WTC11 (cell line): ENCODE results near the gene GALNT18. TPM values are rescaled to one million over a fixed set of nuclear protein-coding genes. Genes with fewer than 3 reads are reported as not detected.

Experiments used
- ATAC-seq: fragments of 200-7000 bp; cut with Tn5 transposase; 2 replicates; pipeline ENCODE4 v1.10.0; 2021; ENCODE audit warnings: mild to moderate bottlenecking, moderate library complexity
- CTCF ChIA-PET: fragments of 300-600 bp; sonication (Branson Sonifier 250); formaldehyde crosslinking; loops from one replicate; lab custom pipeline; 2021; ENCODE audit warnings: antibody characterized with exemption; lab: Charles Lee
- POLR2A ChIA-PET: fragments of 350-600 bp; sonication (Branson Sonifier 250); formaldehyde crosslinking; loops from one replicate; lab custom pipeline; 2021; ENCODE audit warnings: antibody characterized with exemption; lab: Charles Lee
- DNase-seq: peaks from one replicate; pipeline ENCODE4 v3.0.0; 2021; ENCODE audit warnings: low spot score
- H3K27ac Mint-ChIP-seq: 2 replicates; pipeline ENCODE4 v1.8.0; 2021; ENCODE audit warnings: mixed read lengths
- H3K27me3 Mint-ChIP-seq: 2 replicates; pipeline ENCODE4 v1.8.0; 2021; ENCODE audit warnings: low read depth, mild to moderate bottlenecking, moderate library complexity, mixed read lengths
- H3K36me3 Mint-ChIP-seq: 2 replicates; pipeline ENCODE4 v1.8.0; 2021; ENCODE audit warnings: mixed read lengths
- H3K4me1 Mint-ChIP-seq: 2 replicates; pipeline ENCODE4 v1.8.0; 2022; ENCODE audit warnings: mixed read lengths
- H3K4me3 Mint-ChIP-seq: 2 replicates; pipeline ENCODE4 v1.8.0; 2021; ENCODE audit warnings: mild to moderate bottlenecking, moderate library complexity, mixed read lengths
- H3K9me3 Mint-ChIP-seq: 2 replicates; pipeline ENCODE4 v1.8.0; 2021; ENCODE audit warnings: mixed read lengths
- ETV6 ChIP-seq: sonication (generic); formaldehyde crosslinking; IDR thresholded peaks from 2 replicates; pipeline ENCODE4 v1.8.1; 2022; ENCODE audit warnings: mild to moderate bottlenecking, missing genetic modification reagents
- FOXK1 ChIP-seq: sonication (generic); formaldehyde crosslinking; IDR thresholded peaks from 2 replicates; pipeline ENCODE4 v1.8.0; 2022; ENCODE audit warnings: mild to moderate bottlenecking, moderate library complexity, missing genetic modification reagents
- GTF2I ChIP-seq: fragments of 250-450 bp; sonication (Bioruptor Pico); conservative IDR thresholded peaks from 2 replicates; pipeline ENCODE4 v1.4.0; 2021; ENCODE audit warnings: mild to moderate bottlenecking
- JUN ChIP-seq: sonication (generic); formaldehyde crosslinking; IDR thresholded peaks from 2 replicates; pipeline ENCODE4 v1.8.0; 2023; ENCODE audit warnings: mild to moderate bottlenecking, missing genetic modification reagents
- NFATC4 ChIP-seq: fragments of 250-450 bp; sonication (Bioruptor Pico); IDR thresholded peaks from 2 replicates; pipeline ENCODE4 v1.9.0; 2021; ENCODE audit warnings: mild to moderate bottlenecking
- NR1H2 ChIP-seq: sonication (generic); formaldehyde crosslinking; IDR thresholded peaks from 2 replicates; pipeline ENCODE4 v1.9.0; 2021; ENCODE audit warnings: mild to moderate bottlenecking, moderate library complexity, missing genetic modification reagents
- PRRX2 ChIP-seq: fragments of 250-450 bp; sonication (Bioruptor Pico); IDR thresholded peaks from 2 replicates; pipeline ENCODE4 v1.8.0; 2021; ENCODE audit warnings: mild to moderate bottlenecking
- TEAD1 ChIP-seq: sonication (generic); formaldehyde crosslinking; IDR thresholded peaks from 2 replicates; pipeline ENCODE4 v1.8.0; 2022; ENCODE audit warnings: mild to moderate bottlenecking, missing genetic modification reagents
- TP53 ChIP-seq: sonication (generic); formaldehyde crosslinking; IDR thresholded peaks from 2 replicates; pipeline ENCODE4 v1.8.1; 2023; ENCODE audit warnings: mild to moderate bottlenecking, missing genetic modification reagents
- ZBTB21 ChIP-seq: sonication (generic); formaldehyde crosslinking; IDR thresholded peaks from 2 replicates; pipeline ENCODE4 v1.8.1; 2023; ENCODE audit warnings: mild to moderate bottlenecking, missing genetic modification reagents, borderline replicate concordance
- ZNF121 ChIP-seq: sonication (generic); formaldehyde crosslinking; IDR thresholded peaks from 2 replicates; pipeline ENCODE4 v1.8.0; 2023; ENCODE audit warnings: missing genetic modification reagents
- ZNF263 ChIP-seq: sonication (generic); formaldehyde crosslinking; IDR thresholded peaks from 2 replicates; pipeline ENCODE4 v1.8.1; 2022; ENCODE audit warnings: low read depth, mild to moderate bottlenecking, moderate library complexity, missing genetic modification reagents
- total RNA-seq: library from RNA; stranded (reverse); gene quantifications from 3 replicates; pipeline ENCODE4 v1.2.3, GENCODE V29; 2021
- TF ChIP-seq, protein P1 (sequence below): sonication (generic); formaldehyde crosslinking; conservative IDR thresholded peaks from 2 replicates; pipeline ENCODE4 v1.8.1; 2023; ENCODE audit warnings: mild to moderate bottlenecking, low read depth, missing genetic modification reagents, moderate library complexity
- TF ChIP-seq, protein P2 (sequence below): sonication (generic); formaldehyde crosslinking; IDR thresholded peaks from 2 replicates; pipeline ENCODE4 v1.8.1; 2022; ENCODE audit warnings: low read depth, mild to moderate bottlenecking, moderate library complexity, missing genetic modification reagents, borderline replicate concordance
- TF ChIP-seq, protein P3 (sequence below): sonication (generic); formaldehyde crosslinking; IDR thresholded peaks from 2 replicates; pipeline ENCODE4 v1.8.1; 2023; ENCODE audit warnings: mild to moderate bottlenecking, missing genetic modification reagents, borderline replicate concordance
- TF ChIP-seq, protein P4 (sequence below): sonication (generic); formaldehyde crosslinking; IDR thresholded peaks from 2 replicates; pipeline ENCODE4 v1.8.1; 2023; ENCODE audit warnings: mild to moderate bottlenecking, missing genetic modification reagents, moderate library complexity
- TF ChIP-seq, protein P5 (sequence below): sonication (generic); formaldehyde crosslinking; IDR thresholded peaks from 2 replicates; pipeline ENCODE4 v1.8.0; 2023; ENCODE audit warnings: mild to moderate bottlenecking, missing genetic modification reagents
- TF ChIP-seq, protein P6 (sequence below): sonication (generic); formaldehyde crosslinking; IDR thresholded peaks from 2 replicates; pipeline ENCODE4 v1.8.0; 2022; ENCODE audit warnings: missing genetic modification reagents

GALNT18 gene
- total RNA-seq, 1 experiment from 2014 or later, result 5.0 TPM

DNA sequence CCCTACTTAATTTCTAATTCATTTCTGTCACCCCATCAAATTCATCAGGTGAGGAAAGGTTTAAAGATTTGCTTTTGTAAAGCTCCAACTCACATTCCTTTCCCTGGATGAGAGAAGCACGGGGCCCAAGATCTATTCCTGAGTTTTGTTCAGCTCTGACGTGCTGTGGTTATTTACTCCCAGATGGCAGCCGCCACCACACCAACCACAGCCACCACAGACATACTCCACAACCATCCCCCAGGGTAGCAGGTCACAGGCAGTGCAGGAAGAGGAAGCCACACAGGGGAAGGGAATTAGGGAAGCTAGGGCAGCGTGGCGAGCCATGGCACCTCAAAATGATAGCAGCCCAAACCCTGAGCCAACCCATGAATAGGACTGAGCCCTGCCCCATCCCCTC lies 205.3 kb downstream of the GALNT18 start (continued):
- TF ChIP-seq, protein P1, sequence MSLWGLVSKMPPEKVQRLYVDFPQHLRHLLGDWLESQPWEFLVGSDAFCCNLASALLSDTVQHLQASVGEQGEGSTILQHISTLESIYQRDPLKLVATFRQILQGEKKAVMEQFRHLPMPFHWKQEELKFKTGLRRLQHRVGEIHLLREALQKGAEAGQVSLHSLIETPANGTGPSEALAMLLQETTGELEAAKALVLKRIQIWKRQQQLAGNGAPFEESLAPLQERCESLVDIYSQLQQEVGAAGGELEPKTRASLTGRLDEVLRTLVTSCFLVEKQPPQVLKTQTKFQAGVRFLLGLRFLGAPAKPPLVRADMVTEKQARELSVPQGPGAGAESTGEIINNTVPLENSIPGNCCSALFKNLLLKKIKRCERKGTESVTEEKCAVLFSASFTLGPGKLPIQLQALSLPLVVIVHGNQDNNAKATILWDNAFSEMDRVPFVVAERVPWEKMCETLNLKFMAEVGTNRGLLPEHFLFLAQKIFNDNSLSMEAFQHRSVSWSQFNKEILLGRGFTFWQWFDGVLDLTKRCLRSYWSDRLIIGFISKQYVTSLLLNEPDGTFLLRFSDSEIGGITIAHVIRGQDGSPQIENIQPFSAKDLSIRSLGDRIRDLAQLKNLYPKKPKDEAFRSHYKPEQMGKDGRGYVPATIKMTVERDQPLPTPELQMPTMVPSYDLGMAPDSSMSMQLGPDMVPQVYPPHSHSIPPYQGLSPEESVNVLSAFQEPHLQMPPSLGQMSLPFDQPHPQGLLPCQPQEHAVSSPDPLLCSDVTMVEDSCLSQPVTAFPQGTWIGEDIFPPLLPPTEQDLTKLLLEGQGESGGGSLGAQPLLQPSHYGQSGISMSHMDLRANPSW (CRISPR knock-in tag), result no peak
- no peak for TF ChIP-seq FOXK1 (CRISPR knock-in tag)
- no peak for TF ChIP-seq ZNF263 (CRISPR knock-in tag)
- TF ChIP-seq, protein P2, sequence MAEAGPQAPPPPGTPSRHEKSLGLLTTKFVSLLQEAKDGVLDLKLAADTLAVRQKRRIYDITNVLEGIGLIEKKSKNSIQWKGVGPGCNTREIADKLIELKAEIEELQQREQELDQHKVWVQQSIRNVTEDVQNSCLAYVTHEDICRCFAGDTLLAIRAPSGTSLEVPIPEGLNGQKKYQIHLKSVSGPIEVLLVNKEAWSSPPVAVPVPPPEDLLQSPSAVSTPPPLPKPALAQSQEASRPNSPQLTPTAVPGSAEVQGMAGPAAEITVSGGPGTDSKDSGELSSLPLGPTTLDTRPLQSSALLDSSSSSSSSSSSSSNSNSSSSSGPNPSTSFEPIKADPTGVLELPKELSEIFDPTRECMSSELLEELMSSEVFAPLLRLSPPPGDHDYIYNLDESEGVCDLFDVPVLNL (CRISPR knock-in tag), result no peak
- TF ChIP-seq JUN (CRISPR knock-in tag), result no peak
- no peak for TF ChIP-seq NR1H2 (CRISPR knock-in tag)

DNA sequence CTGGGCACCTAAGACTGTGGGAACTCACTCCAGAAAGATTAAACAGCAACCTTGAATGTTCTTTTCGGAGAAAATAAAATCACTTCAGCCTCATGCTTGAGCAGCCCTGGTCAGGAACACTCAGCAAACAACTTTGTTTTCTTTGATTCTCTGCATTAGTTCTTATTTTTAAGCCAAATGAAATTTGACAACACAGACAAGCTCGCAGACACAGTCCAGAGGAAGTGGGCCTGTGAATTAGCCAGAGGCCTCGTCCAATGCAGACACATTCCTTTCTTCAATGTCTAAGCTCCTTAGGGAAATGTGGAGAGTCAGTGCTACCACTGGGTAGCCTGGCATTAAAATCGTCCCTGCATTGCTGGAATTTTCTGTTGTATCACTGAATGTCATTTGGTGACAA lies 205.9 kb downstream of the GALNT18 start:
- ChIA-PET CTCF (no interaction called here), POLR2A (no interaction called here)
- DNase-seq (no peak), ATAC-seq (no peak)
- Mint-ChIP-seq H3K36me3 (no peaks in the 10 kb centered on the region), H3K27me3 (no peaks in the 10 kb centered on the region), H3K27ac (no peak overlapping the region; the same call in 1 of the 2 replicates), H3K4me1 (peaks cover 24% of the 10 kb centered on the region), H3K4me3 (no peak overlapping the region), H3K9me3 (peaks cover 4% of the 10 kb centered on the region; the same call in 1 of the 2 replicates)
- TF ChIP-seq FOXK1 (CRISPR knock-in tag) (no peak), ETV6 (CRISPR knock-in tag) (no peak), ZBTB21 (CRISPR knock-in tag) (no peak), PRRX2 (no peak), GTF2I (CRISPR knock-in tag) (no peak), TP53 (no peak), ZNF121 (CRISPR knock-in tag) (no peak), NR1H2 (CRISPR knock-in tag) (no peak), TEAD1 (CRISPR knock-in tag) (no peak), NFATC4 (CRISPR knock-in tag) (no peak)
- TF ChIP-seq, protein P3, sequence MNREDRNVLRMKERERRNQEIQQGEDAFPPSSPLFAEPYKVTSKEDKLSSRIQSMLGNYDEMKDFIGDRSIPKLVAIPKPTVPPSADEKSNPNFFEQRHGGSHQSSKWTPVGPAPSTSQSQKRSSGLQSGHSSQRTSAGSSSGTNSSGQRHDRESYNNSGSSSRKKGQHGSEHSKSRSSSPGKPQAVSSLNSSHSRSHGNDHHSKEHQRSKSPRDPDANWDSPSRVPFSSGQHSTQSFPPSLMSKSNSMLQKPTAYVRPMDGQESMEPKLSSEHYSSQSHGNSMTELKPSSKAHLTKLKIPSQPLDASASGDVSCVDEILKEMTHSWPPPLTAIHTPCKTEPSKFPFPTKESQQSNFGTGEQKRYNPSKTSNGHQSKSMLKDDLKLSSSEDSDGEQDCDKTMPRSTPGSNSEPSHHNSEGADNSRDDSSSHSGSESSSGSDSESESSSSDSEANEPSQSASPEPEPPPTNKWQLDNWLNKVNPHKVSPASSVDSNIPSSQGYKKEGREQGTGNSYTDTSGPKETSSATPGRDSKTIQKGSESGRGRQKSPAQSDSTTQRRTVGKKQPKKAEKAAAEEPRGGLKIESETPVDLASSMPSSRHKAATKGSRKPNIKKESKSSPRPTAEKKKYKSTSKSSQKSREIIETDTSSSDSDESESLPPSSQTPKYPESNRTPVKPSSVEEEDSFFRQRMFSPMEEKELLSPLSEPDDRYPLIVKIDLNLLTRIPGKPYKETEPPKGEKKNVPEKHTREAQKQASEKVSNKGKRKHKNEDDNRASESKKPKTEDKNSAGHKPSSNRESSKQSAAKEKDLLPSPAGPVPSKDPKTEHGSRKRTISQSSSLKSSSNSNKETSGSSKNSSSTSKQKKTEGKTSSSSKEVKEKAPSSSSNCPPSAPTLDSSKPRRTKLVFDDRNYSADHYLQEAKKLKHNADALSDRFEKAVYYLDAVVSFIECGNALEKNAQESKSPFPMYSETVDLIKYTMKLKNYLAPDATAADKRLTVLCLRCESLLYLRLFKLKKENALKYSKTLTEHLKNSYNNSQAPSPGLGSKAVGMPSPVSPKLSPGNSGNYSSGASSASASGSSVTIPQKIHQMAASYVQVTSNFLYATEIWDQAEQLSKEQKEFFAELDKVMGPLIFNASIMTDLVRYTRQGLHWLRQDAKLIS (CRISPR knock-in tag), result no peak
- TF ChIP-seq, protein P4, sequence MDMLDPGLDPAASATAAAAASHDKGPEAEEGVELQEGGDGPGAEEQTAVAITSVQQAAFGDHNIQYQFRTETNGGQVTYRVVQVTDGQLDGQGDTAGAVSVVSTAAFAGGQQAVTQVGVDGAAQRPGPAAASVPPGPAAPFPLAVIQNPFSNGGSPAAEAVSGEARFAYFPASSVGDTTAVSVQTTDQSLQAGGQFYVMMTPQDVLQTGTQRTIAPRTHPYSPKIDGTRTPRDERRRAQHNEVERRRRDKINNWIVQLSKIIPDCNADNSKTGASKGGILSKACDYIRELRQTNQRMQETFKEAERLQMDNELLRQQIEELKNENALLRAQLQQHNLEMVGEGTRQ (CRISPR knock-in tag), result no peak
- TF ChIP-seq, protein P5, sequence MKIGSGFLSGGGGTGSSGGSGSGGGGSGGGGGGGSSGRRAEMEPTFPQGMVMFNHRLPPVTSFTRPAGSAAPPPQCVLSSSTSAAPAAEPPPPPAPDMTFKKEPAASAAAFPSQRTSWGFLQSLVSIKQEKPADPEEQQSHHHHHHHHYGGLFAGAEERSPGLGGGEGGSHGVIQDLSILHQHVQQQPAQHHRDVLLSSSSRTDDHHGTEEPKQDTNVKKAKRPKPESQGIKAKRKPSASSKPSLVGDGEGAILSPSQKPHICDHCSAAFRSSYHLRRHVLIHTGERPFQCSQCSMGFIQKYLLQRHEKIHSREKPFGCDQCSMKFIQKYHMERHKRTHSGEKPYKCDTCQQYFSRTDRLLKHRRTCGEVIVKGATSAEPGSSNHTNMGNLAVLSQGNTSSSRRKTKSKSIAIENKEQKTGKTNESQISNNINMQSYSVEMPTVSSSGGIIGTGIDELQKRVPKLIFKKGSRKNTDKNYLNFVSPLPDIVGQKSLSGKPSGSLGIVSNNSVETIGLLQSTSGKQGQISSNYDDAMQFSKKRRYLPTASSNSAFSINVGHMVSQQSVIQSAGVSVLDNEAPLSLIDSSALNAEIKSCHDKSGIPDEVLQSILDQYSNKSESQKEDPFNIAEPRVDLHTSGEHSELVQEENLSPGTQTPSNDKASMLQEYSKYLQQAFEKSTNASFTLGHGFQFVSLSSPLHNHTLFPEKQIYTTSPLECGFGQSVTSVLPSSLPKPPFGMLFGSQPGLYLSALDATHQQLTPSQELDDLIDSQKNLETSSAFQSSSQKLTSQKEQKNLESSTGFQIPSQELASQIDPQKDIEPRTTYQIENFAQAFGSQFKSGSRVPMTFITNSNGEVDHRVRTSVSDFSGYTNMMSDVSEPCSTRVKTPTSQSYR (CRISPR knock-in tag), result no peak
- TF ChIP-seq, protein P6, sequence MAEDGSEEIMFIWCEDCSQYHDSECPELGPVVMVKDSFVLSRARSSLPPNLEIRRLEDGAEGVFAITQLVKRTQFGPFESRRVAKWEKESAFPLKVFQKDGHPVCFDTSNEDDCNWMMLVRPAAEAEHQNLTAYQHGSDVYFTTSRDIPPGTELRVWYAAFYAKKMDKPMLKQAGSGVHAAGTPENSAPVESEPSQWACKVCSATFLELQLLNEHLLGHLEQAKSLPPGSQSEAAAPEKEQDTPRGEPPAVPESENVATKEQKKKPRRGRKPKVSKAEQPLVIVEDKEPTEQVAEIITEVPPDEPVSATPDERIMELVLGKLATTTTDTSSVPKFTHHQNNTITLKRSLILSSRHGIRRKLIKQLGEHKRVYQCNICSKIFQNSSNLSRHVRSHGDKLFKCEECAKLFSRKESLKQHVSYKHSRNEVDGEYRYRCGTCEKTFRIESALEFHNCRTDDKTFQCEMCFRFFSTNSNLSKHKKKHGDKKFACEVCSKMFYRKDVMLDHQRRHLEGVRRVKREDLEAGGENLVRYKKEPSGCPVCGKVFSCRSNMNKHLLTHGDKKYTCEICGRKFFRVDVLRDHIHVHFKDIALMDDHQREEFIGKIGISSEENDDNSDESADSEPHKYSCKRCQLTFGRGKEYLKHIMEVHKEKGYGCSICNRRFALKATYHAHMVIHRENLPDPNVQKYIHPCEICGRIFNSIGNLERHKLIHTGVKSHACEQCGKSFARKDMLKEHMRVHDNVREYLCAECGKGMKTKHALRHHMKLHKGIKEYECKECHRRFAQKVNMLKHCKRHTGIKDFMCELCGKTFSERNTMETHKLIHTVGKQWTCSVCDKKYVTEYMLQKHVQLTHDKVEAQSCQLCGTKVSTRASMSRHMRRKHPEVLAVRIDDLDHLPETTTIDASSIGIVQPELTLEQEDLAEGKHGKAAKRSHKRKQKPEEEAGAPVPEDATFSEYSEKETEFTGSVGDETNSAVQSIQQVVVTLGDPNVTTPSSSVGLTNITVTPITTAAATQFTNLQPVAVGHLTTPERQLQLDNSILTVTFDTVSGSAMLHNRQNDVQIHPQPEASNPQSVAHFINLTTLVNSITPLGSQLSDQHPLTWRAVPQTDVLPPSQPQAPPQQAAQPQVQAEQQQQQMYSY (CRISPR knock-in tag), result no peak
